PFSK-1 (cell line): ENCODE results near the gene CSNK2A2.

Experiments
- FOXP2 ChIP-seq: optimal IDR thresholded peaks from 2 replicates; pipeline ENCODE3; 2011; ENCODE audit warnings: borderline replicate concordance, control low read depth, inconsistent platforms; ENCODE audit not compliant: insufficient read depth; ENCODE audit errors: extremely low read length, extremely low read depth
- POLR2AphosphoS5 ChIP-seq: IDR thresholded peaks from 2 replicates; pipeline ENCODE4 v1.6.1; 2012; ENCODE audit warnings: low read depth, mild to moderate bottlenecking, control low read depth, low read length, moderate library complexity
- SIN3A ChIP-seq: IDR thresholded peaks from 2 replicates; pipeline ENCODE4 v1.6.1; 2012; ENCODE audit warnings: mild to moderate bottlenecking, low read length, moderate library complexity, borderline replicate concordance; ENCODE audit not compliant: insufficient read depth
- TAF1 ChIP-seq: IDR thresholded peaks from 2 replicates; pipeline ENCODE4 v1.6.1; 2012; ENCODE audit warnings: low read length, control low read depth, borderline replicate concordance; ENCODE audit not compliant: insufficient read depth
- TF ChIP-seq, protein P1 (sequence below), 2 experiments: IDR thresholded peaks; 2 replicates each; pipeline versions ENCODE4 v1.6.1 to v1.8.0; 2011 to 2012; ENCODE audit warnings: low read depth in 2 of 2, low read length in 2 of 2, control low read depth in 1 of 2, inconsistent platforms in 1 of 2, mild to moderate bottlenecking in 1 of 2, moderate library complexity in 1 of 2; ENCODE audit not compliant: insufficient read depth in 1 of 2

CSNK2A2 gene

GRCh38 chr16:58211245-58211644 lies 13.3 kb upstream of the CSNK2A2 start:
- TF ChIP-seq TAF1 (no peak), FOXP2 (no peak), POLR2AphosphoS5 (no peak), SIN3A (no peak)
- TF ChIP-seq, protein P1, sequence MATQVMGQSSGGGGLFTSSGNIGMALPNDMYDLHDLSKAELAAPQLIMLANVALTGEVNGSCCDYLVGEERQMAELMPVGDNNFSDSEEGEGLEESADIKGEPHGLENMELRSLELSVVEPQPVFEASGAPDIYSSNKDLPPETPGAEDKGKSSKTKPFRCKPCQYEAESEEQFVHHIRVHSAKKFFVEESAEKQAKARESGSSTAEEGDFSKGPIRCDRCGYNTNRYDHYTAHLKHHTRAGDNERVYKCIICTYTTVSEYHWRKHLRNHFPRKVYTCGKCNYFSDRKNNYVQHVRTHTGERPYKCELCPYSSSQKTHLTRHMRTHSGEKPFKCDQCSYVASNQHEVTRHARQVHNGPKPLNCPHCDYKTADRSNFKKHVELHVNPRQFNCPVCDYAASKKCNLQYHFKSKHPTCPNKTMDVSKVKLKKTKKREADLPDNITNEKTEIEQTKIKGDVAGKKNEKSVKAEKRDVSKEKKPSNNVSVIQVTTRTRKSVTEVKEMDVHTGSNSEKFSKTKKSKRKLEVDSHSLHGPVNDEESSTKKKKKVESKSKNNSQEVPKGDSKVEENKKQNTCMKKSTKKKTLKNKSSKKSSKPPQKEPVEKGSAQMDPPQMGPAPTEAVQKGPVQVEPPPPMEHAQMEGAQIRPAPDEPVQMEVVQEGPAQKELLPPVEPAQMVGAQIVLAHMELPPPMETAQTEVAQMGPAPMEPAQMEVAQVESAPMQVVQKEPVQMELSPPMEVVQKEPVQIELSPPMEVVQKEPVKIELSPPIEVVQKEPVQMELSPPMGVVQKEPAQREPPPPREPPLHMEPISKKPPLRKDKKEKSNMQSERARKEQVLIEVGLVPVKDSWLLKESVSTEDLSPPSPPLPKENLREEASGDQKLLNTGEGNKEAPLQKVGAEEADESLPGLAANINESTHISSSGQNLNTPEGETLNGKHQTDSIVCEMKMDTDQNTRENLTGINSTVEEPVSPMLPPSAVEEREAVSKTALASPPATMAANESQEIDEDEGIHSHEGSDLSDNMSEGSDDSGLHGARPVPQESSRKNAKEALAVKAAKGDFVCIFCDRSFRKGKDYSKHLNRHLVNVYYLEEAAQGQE (IDR thresholded peaks at IDR 0.05; ENCODE audit: insufficient read depth in 1 of 2, low read depth in 2 of 2, low read length in 2 of 2): no peak

- TF ChIP-seq POLR2AphosphoS5 (no peak), FOXP2 (no peak), SIN3A (no peak), TAF1 (no peak)
- TF ChIP-seq, protein P1 (IDR thresholded peaks at IDR 0.05; ENCODE audit: insufficient read depth in 1 of 2, low read depth in 2 of 2, low read length in 2 of 2): no peak
Observed at GRCh38 chr16:58205276-58206036, 7.5 kb upstream of the CSNK2A2 start.

DNA sequence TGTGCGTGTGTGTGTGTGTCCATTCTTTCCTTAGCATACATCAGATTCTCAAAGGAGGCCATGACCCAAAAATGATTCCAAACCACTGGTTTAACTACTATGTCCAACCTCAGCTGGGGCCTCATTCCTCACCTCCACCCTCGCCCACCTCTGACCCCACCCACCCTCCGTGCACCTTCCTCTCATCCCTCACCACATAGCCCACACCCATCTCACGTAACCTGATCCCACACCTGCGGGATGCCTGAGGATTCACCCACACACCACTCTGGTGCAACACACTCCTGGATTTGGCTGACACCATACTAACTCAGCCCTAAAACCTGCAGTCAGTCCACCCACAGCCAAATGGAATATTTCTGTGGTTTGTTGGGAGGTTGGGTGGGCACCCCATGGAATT lies 3.3 kb upstream of the CSNK2A2 start:
- TF ChIP-seq FOXP2 (no peak), POLR2AphosphoS5 (no peak), SIN3A (no peak), TAF1 (no peak)
- TF ChIP-seq, protein P1 (IDR thresholded peaks at IDR 0.05; ENCODE audit: insufficient read depth in 1 of 2, low read depth in 2 of 2, low read length in 2 of 2): no peak

DNA sequence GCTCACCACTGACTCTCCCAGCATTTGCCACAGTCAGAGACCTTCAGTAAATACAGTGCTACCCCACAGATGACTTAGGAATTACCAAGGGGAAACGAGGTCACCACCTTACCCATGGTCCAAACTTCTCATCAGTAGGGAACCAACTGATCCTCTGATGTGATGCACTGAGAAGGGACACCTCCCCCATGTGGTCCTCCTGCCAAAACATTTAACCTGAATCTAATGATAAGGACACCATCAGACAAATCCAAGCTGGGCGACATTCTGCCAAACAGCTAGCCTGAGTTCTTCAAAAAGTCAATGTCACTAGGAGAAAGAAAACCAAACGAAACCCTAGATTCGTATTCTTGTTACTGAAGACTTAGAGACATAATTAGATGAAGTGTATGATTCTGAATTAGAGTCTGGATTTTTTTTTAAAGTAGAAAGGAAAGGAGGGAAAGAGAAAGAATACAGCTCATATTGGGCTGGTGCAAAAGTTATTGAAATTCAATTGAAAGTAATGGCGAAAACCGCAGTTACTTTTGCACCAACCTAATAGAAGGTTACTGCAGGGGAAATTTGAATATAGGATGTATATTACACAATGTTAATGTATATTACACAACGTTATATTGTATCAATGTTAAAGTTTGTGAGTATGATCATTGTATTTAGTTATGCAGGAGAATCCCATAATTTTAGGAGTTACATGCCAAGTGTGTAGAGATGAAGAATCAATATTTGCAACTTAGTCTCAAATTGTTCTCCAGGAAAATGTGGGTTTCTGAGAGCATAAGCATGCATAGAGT lies 2.3 kb upstream of the CSNK2A2 start:
- TF ChIP-seq POLR2AphosphoS5: no peak
- TF ChIP-seq FOXP2: no peak
- no peak for TF ChIP-seq SIN3A
- no peak for TF ChIP-seq TAF1
- TF ChIP-seq, protein P1 (IDR thresholded peaks at IDR 0.05; ENCODE audit: insufficient read depth in 1 of 2, low read depth in 2 of 2, low read length in 2 of 2): no peak
